RWPE1 (cell line): ENCODE measurements around the gene DUSP5.

Experiments
- CTCF ChIA-PET: fragments of 350-600 bp; sonication (Branson Sonifier 250); formaldehyde crosslinking; extraction: SDS; loops from one replicate; lab custom pipeline; 2021; lab: Yijun Ruan, JAX
- POLR2A ChIA-PET: fragments of 400-600 bp; formaldehyde crosslinking; extraction: SDS; loops from one replicate; lab custom pipeline; 2020; ENCODE audit warnings: antibody characterized with exemption; ENCODE audit not compliant: low non-redundant PET; lab: Yijun Ruan, JAX
- DNase-seq: peaks from one replicate; pipeline ENCODE4 v3.0.0; 2012; ENCODE audit warnings: low spot score
- H3K27ac ChIP-seq: fragments of 450-650 bp; 2 replicates; pipeline ENCODE4 v1.5.1; 2017
- TF ChIP-seq, protein P1 (sequence below): fragments of 450-650 bp; conservative IDR thresholded peaks from 2 replicates; pipeline ENCODE4 v1.5.1; 2017; ENCODE audit warnings: low read depth, mild to moderate bottlenecking

DUSP5 gene

DNA sequence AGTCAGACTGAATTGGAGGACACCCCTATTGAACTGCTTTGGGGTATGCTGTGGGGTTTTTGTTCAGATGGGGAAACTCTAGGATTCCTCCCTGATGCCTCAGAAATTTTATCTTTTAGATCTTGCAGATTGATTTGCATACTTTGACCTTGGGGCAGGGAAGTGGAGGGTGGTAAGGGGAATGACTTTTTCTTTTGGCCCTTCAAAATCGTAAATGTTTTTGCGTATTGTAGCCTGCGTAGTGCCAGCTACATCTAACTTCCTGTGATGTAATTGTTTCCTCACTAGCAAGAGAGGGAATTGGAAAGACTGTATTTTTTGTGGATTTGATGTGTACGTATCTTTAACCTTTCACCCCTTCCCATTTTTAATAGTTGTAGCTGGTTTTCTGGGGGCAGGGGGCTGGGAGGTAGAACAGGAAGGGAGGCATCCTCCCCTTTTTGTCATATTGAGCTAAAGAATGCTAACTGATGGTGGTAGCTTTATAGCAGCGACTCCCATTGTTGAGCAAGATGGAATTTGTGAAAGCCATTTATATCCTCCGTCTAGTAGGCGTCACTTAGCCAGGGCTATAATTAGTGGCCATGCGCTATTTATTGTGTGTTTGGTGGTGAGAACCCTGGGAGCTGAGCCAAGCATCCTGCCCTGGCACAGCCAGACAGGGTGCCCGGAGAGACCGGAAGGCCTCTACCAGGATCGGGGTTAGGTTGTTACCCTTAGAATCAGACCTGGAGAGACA lies 11.3 kb downstream of the DUSP5 start:
- ChIA-PET POLR2A (no interaction called here), CTCF (interaction anchor here (0.6 to 0.7 kb wide), 2 partner anchors 38 to 625 kb away, joined by 3 read pairs; no protein-coding TSS in a partner anchor)
- H3K27ac ChIP-seq: no peak overlapping the region
- DNase-seq: no peak
- TF ChIP-seq, protein P1, sequence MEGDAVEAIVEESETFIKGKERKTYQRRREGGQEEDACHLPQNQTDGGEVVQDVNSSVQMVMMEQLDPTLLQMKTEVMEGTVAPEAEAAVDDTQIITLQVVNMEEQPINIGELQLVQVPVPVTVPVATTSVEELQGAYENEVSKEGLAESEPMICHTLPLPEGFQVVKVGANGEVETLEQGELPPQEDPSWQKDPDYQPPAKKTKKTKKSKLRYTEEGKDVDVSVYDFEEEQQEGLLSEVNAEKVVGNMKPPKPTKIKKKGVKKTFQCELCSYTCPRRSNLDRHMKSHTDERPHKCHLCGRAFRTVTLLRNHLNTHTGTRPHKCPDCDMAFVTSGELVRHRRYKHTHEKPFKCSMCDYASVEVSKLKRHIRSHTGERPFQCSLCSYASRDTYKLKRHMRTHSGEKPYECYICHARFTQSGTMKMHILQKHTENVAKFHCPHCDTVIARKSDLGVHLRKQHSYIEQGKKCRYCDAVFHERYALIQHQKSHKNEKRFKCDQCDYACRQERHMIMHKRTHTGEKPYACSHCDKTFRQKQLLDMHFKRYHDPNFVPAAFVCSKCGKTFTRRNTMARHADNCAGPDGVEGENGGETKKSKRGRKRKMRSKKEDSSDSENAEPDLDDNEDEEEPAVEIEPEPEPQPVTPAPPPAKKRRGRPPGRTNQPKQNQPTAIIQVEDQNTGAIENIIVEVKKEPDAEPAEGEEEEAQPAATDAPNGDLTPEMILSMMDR: no peak

DNA sequence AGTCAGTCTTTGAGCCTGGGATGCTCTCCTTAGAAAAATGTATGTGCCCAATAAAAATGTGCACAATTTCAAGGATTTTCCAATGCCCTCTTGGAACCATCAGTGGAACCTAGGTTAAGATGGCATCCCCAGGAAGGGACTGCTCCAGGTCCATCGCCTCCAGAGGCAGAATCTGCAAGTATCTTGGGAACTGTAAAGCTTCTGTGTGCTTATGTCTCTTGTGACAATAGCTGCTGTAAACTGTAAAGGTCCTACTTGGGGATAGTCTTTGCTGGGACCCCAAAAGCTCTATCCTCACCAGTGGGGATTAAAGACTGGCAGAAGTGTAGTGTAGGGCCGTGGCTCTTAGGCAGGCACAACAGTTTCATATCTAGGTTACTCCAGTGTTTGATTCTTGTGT lies 11.9 kb downstream of the DUSP5 start:
- POLR2A ChIA-PET: no interaction called here
- DNase-seq: no peak

DNA sequence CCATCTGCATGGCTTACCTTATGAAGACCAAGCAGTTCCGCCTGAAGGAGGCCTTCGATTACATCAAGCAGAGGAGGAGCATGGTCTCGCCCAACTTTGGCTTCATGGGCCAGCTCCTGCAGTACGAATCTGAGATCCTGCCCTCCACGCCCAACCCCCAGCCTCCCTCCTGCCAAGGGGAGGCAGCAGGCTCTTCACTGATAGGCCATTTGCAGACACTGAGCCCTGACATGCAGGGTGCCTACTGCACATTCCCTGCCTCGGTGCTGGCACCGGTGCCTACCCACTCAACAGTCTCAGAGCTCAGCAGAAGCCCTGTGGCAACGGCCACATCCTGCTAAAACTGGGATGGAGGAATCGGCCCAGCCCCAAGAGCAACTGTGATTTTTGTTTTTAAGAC lies 12.4 kb downstream of the DUSP5 start:
- CTCF ChIA-PET: no interaction called here
- H3K27ac ChIP-seq: peak overlapping the region; percentile 27
- TF ChIP-seq, protein P1: no peak
- POLR2A ChIA-PET: no interaction called here
- DNase-seq: no peak

More for the DNA sequence above, 11.9 kb downstream of the DUSP5 start:
- peak overlapping the region; percentile 27; the same call in 1 of the 2 replicates for H3K27ac ChIP-seq
- TF ChIP-seq, protein P1: no peak
- CTCF ChIA-PET: interaction anchor here (0.6 kb wide), 1 partner anchor 37 kb away, joined by 3 read pairs; no protein-coding TSS in a partner anchor

DNA sequence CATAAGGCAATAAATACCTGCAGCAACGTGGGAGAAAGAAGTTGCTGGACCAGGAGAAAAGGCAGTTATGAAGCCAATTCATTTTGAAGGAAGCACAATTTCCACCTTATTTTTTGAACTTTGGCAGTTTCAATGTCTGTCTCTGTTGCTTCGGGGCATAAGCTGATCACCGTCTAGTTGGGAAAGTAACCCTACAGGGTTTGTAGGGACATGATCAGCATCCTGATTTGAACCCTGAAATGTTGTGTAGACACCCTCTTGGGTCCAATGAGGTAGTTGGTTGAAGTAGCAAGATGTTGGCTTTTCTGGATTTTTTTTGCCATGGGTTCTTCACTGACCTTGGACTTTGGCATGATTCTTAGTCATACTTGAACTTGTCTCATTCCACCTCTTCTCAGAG lies 13.0 kb downstream of the DUSP5 start:
- no peak overlapping the region for H3K27ac ChIP-seq
- ChIA-PET CTCF (interaction anchor here (0.6 to 1.3 kb wide), 3 partner anchors 11 to 1969 kb away, joined by 3 read pairs; no protein-coding TSS in a partner anchor), POLR2A (no interaction called here)
- DNase-seq: no peak
- TF ChIP-seq, protein P1: no peak

DNA sequence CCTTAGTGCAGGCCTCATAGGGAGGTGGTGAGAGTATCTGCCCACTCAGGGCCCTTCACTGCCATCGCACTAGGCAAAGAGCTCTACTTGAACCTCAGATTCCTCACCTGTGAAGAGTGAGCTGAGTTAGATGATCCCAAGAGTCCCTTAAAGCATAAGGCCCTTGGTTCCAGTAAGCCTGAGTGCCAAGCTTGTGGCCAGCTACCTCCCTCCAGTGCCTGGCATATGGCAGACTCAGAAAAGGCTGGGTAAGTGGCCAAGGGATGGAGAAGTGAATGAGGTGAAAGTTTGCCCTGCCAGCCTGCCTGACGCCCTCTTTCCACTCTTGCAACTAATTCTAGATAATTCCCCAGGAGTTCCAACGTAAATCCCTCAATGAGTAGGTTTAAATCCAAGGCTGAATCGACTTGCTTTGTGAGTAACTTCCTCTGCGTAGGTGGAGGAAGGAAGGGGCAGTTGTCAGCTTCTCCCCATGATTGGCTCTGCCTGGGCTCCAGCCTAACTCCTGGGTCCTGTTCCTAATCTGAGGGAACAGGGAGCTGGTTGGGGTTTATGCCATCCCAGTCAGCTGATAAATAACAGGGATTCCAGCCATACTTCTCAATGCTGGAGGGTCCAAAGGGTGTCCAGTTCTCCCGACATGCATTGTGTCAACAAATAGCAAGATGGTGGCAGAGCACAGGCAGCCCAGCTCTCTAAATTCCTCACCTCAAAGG lies 14.2 kb downstream of the DUSP5 start:
- ChIA-PET POLR2A (no interaction called here), CTCF (interaction anchor here (1.3 kb wide), 1 partner anchor 12 kb away, joined by 3 read pairs; no protein-coding TSS in a partner anchor)
- no peak for DNase-seq
- peak overlapping the region; percentile 76 for H3K27ac ChIP-seq
- TF ChIP-seq, protein P1: no peak

DNA sequence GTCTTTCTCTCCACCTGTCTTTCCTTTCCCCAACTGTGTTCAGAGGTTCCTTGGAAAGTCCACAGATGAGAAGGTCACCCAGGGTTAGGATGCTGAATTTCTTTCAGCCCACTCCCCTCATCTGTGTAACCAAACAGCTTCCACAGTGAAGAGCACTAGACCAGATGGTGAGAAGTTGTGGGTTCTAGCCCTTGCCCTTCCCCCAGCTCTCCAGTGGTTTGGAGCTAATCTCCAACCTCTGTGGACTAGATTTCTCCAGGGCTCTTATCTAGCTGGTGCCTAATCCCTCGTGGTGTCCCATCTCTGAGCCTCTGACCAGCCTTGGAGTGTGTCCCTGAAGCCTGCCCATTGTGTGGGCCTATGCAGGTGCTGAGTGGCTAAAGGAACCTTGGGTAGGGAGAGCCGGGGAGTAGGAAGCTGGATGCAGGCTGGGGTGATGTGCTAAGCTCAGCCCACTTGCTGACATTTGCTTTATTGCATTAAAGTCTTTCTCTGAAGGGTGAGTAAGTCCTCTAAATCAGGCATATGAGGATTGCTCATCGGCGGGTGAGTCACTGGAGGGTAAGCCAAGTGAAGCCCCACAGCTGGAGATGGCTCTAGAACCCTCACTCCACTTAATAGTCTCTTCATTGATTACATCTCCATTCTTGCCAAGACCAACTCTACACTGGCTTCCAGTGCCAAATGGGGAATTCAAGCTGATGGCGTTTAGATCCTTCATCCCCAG lies 14.9 kb downstream of the DUSP5 start:
- H3K27ac ChIP-seq: peak overlapping the region; percentile 76
- POLR2A ChIA-PET: interaction anchor here (0.5 kb wide), 1 partner anchor 176 kb away, joined by 3 read pairs; no protein-coding TSS in a partner anchor
- TF ChIP-seq, protein P1: no peak
- DNase-seq: peak; percentile 87
- CTCF ChIA-PET: interaction anchor here (0.5 to 1.0 kb wide), 5 partner anchors 9 to 1922 kb away, joined by 3 read pairs; no protein-coding TSS in a partner anchor
